K562 treated with DMSO at 1 percent for 4 hours (cell line): Measurements from ENCODE around the gene RNU6-7. TPM values are rescaled to one million over a fixed set of nuclear protein-coding genes. Genes with fewer than 3 reads are reported as not detected.

ENCODE experiments used
- total RNA-seq: library from RNA; unstranded; fragments of 300-600 nt; gene quantifications from 2 replicates; pipeline ENCODE4 v1.2.3, GENCODE V29; 2022; ENCODE audit not compliant: insufficient read depth

Gene RNU6-7
- total RNA-seq = not detected in 2 replicates

GRCh38 chr14:32201816-32202490 is at the start of gene RNU6-7:
RNU6-7 (plus strand) TSS chr14:32202045.

GRCh38 chr14:32202998-32203882 is 1.4 kb downstream of the RNU6-7 start, which contains the start of gene RNU6-8:
RNU6-8 (minus strand) TSS chr14:32203269.

Other genes with a start within 250 kb of the RNU6-7 start
- gene ARHGAP5, start 124.7 kb upstream of the RNU6-7 start, total RNA-seq = 8.2 TPM in 2 replicates
- gene RNU6-8, start 1.2 kb downstream of the RNU6-7 start, total RNA-seq = not detected in 2 replicates
- gene AKAP6, start 127.3 kb downstream of the RNU6-7 start, total RNA-seq = not detected in 2 replicates